Measurements from ENCODE around the gene BCL11B. TPM values are rescaled to one million over a fixed set of nuclear protein-coding genes. Genes with fewer than 3 reads are reported as not detected.

BCL11B gene
- total and polyA plus RNA-seq, 9 of the 15 experiments (the other 6 are each of a cell fraction or from before 2014, with no cell fraction given): 0.09 TPM; not detected in 8

GRCh38 chr14:99168330-99168729, 103.7 kb downstream of the BCL11B start (continued):
- TF ChIP-seq ZHX1 (conservative IDR thresholded peaks at IDR 0.05; ENCODE audit: low read length): no peak
- no peak for TF ChIP-seq HDAC2 (IDR thresholded peaks at IDR 0.05)
- no peak for TF ChIP-seq EP400 (IDR thresholded peaks at IDR 0.05)
- TF ChIP-seq ZNF561 (CRISPR knock-in tag; conservative IDR thresholded peaks at IDR 0.05): no peak
- TF ChIP-seq NFATC3 (IDR thresholded peaks at IDR 0.05): no peak
- TF ChIP-seq HBP1 (CRISPR knock-in tag; IDR thresholded peaks at IDR 0.05): no peak

- no peak for ATAC-seq
- Histone ChIP-seq H3K79me2 (ENCODE audit: control insufficient read depth, insufficient read depth, low read length) (no peaks in the 10 kb centered on the region), H3K4me1 (replicated peaks in 1 of 2; ENCODE audit: control insufficient read depth in 2 of 2, insufficient read depth in 2 of 2, low read length in 2 of 2) (no peaks in the 10 kb centered on the region), H3K27ac (ENCODE audit: extremely low read depth, low read depth, low read length) (no peak overlapping the region), H3K4me2 (ENCODE audit: insufficient read depth, low read length) (no peak overlapping the region), H3K9me1 (ENCODE audit: control insufficient read depth, insufficient read depth, low read length) (no peaks in the 10 kb centered on the region), H2AFZ (ENCODE audit: low read depth, low read length) (no peak overlapping the region), H3K36me3 (ENCODE audit: control insufficient read depth, insufficient read depth, low read length) (no peaks in the 10 kb centered on the region), H4K20me1 (replicated peaks; ENCODE audit: control insufficient read depth, insufficient read depth, low read length) (no peaks in the 10 kb centered on the region), H3K9ac (ENCODE audit: insufficient read depth in 1 of 2, low read depth in 2 of 2, low read length in 2 of 2) (no peak overlapping the region), H3K27me3 (ENCODE audit: control insufficient read depth in 2 of 2, insufficient read depth in 2 of 2, low read length in 2 of 2) (peaks cover 0 to 4% of the 10 kb centered on the region in 2 experiments; a peak in 4 of 5 replicates), H3K9me3 (replicated peaks; ENCODE audit: control insufficient read depth, insufficient read depth, low read depth, low read length) (no peaks in the 10 kb centered on the region), H3K4me3 (no peak overlapping the region)
- FAIRE-seq: no peak
- no peak for DNase-seq (ENCODE audit: extremely low read depth in 1 of 4, low spot score in 3 of 4)
- POLR2A ChIA-PET: no interaction called here
- in situ Hi-C loops (cut with MboI) (no loop called here), intact Hi-C loops (cut with micrococcal nuclease) (no loop called here)
- CTCF ChIA-PET (ENCODE audit: low intra/inter-chr PET ratio): no interaction called here
- WGBS (ENCODE audit: insufficient coverage, low coverage, missing lambda C conversion rate): 0% methylated on average over 3 of the region's 4 CpGs
- no TSS peak for BruUV-seq (replicated peaks)
- TF ChIP-seq E4F1 (CRISPR knock-in tag; IDR thresholded peaks at IDR 0.05; ENCODE audit: borderline replicate concordance) (no peak), ILF3 (IDR thresholded peaks at IDR 0.05; ENCODE audit: borderline replicate concordance) (no peak), FUS (optimal IDR thresholded peaks at IDR 0.05; ENCODE audit: low read depth, low read length) (no peak), RNF2 (IDR thresholded peaks at IDR 0.05) (no peak), SMAD2 (IDR thresholded peaks at IDR 0.05; ENCODE audit: low read depth, low read length) (no peak), ZNF140 (CRISPR knock-in tag; IDR thresholded peaks at IDR 0.05) (no peak), ZNF384 (IDR thresholded peaks at IDR 0.05; ENCODE audit: low read depth, low read length) (no peak), LEF1 (IDR thresholded peaks at IDR 0.05) (no peak), TFE3 (CRISPR knock-in tag; IDR thresholded peaks at IDR 0.05) (no peak), SRSF1 (IDR thresholded peaks at IDR 0.05; ENCODE audit: low read depth, low read length) (no peak)
Observed at GRCh38 chr14:99166506-99166905, 105.5 kb downstream of the BCL11B start.
